Aorta (tissue), 5 donors: ENCODE data around the gene MAB21L4. TPM values are rescaled to one million over a fixed set of nuclear protein-coding genes. Genes with fewer than 3 reads are reported as not detected.

Source experiments
- ATAC-seq: fragments of 200-7000 bp; cut with Tn5 transposase; one replicate; pipeline ENCODE4 v1.9.1; 2022; ENCODE audit warnings: moderate library complexity; ENCODE audit not compliant: low FRiP score
- DNase-seq, 2 donors: peaks; one replicate each; pipeline ENCODE4 v3.0.0-alpha.2; 2020
- H3K27ac ChIP-seq, 2 donors: one replicate each; pipeline ENCODE4 v1.5.1; 2013; ENCODE audit warnings: low read length in 2 of 2, mild to moderate bottlenecking in 2 of 2, moderate library complexity in 2 of 2, control low read depth in 1 of 2, inconsistent platforms in 1 of 2, low read depth in 1 of 2
- H3K27me3 ChIP-seq, 2 donors: one replicate each; pipeline ENCODE4 v1.6.1; 2013; ENCODE audit warnings: control low read depth in 1 of 2, low read length in 1 of 2, mild to moderate bottlenecking in 1 of 2, moderate library complexity in 1 of 2; ENCODE audit not compliant: insufficient read depth in 2 of 2, control insufficient read depth in 1 of 2
- H3K36me3 ChIP-seq, 2 donors: one replicate each; pipeline ENCODE4 v1.6.1; 2013; ENCODE audit warnings: control low read depth in 1 of 2, low read length in 1 of 2, mild to moderate bottlenecking in 1 of 2; ENCODE audit not compliant: insufficient read depth in 2 of 2, control insufficient read depth in 1 of 2
- H3K4me1 ChIP-seq, 2 donors: one replicate each; pipeline ENCODE4 v1.6.1; 2013; ENCODE audit warnings: low read length in 2 of 2, control low read depth in 1 of 2, mild to moderate bottlenecking in 1 of 2, moderate library complexity in 1 of 2; ENCODE audit not compliant: insufficient read depth in 2 of 2, control insufficient read depth in 1 of 2
- H3K4me3 ChIP-seq, 2 donors: one replicate each; pipeline ENCODE4 v1.5.1; 2013; ENCODE audit warnings: low read length in 2 of 2, control low read depth in 1 of 2, mild to moderate bottlenecking in 1 of 2
- H3K9me3 ChIP-seq: one replicate; pipeline ENCODE4 v1.6.1; 2013; ENCODE audit warnings: mild to moderate bottlenecking, low read length; ENCODE audit not compliant: control insufficient read depth
- WGBS, 2 donors: extraction: QIAGEN DNeasy Blood & Tissue Kit; methylation state at CpG; one replicate each; pipeline ENCODE4 v1.1.7; 2013; 5-methylcytosine and 5-hydroxymethylcytosine counted together
- intact Hi-C, 2 donors: fragments of 100-400 bp; cut with DNase I; formaldehyde crosslinking; loops; one replicate each; pipeline versions ENCODE4 v1.14.2 to v1.15.0; 2022
- polyA plus RNA-seq, 2 donors: library from polyadenylated mRNA; stranded (reverse); fragments of 200-250 nt; gene quantifications; one replicate each; pipeline ENCODE4 v1.2.3, GENCODE V29; 2013
- total RNA-seq, 2 donors: library from RNA; stranded (reverse); fragmentation: NEBNext Ultra II Directional; extraction: Animal tissue kit (Norgen Biotek cat#: 25700); gene quantifications; one replicate each; pipeline ENCODE4 v1.2.1, GENCODE V29; 2021
- donor health status: healthy with polysubstance abuse.
- donor health status: Bipolar disorder and iron deficiency.
- donor health status: DM: no; HTN: no; CAD: no.
- donor health status: DM: no; HTN: no; CAD: no.
- donor health status: DM: yes; HTN: yes; CAD: no.

The MAB21L4 gene
- total and polyA plus RNA-seq, 4 donors = 5.5 TPM; not detected in 3

- no peak overlapping the region for H3K4me3 ChIP-seq
- DNase-seq (peak; percentile 41 to 70), ATAC-seq (no peak)
- H3K27ac ChIP-seq = no peak overlapping the region
- H3K36me3 ChIP-seq = no peaks in the 10 kb centered on the region
- intact Hi-C loops = loop anchor here in 1 of 2 donors (5.0 to 10.0 kb wide), 2 partner anchors 72 to 135 kb away; no protein-coding TSS in a partner anchor
- no peaks in the 10 kb centered on the region for H3K27me3 ChIP-seq
- no peaks in the 10 kb centered on the region for H3K9me3 ChIP-seq
- no peaks in the 10 kb centered on the region for H3K4me1 ChIP-seq
- 86 to 93% methylated on average over 31 of the region's 31 CpGs for WGBS, 2 donors
These were observed 24.1 kb upstream of the MAB21L4 start for GRCh38 chr2:240919786-240920782.

GRCh38 chr2:240919161-240919781 lies 23.3 kb upstream of the MAB21L4 start:
- peak in 1 of 2 donors; percentile 42 for DNase-seq
- no peaks in the 10 kb centered on the region for H3K36me3 ChIP-seq
- intact Hi-C loops = loop anchor here in 1 of 2 donors (5.0 to 10.0 kb wide), 2 partner anchors 73 to 136 kb away; no protein-coding TSS in a partner anchor
- WGBS, 2 donors = 90 to 94% methylated on average over 16 to 19 of the region's 19 CpGs
- no peaks in the 10 kb centered on the region for H3K4me1 ChIP-seq
- H3K4me3 ChIP-seq = no peak overlapping the region
- H3K27me3 ChIP-seq = no peaks in the 10 kb centered on the region
- H3K9me3 ChIP-seq = no peaks in the 10 kb centered on the region
- ATAC-seq = no peak
- no peak overlapping the region for H3K27ac ChIP-seq

- intact Hi-C loops = loop anchor here in 1 of 2 donors (5.0 to 10.0 kb wide), 2 partner anchors 74 to 136 kb away; no protein-coding TSS in a partner anchor
- H3K4me1 ChIP-seq = no peaks in the 10 kb centered on the region
- no peaks in the 10 kb centered on the region for H3K36me3 ChIP-seq
- H3K27ac ChIP-seq = no peak overlapping the region
- WGBS, 2 donors = 93 to 94% methylated on average over 36 of the region's 36 CpGs
- DNase-seq (peak; percentile 50 to 75), ATAC-seq (no peak)
- no peak overlapping the region for H3K4me3 ChIP-seq
- H3K9me3 ChIP-seq = no peaks in the 10 kb centered on the region
- no peaks in the 10 kb centered on the region for H3K27me3 ChIP-seq
These were observed 22.5 kb upstream of the MAB21L4 start for GRCh38 chr2:240918258-240919091.

GRCh38 chr2:240917684-240918257 lies 21.8 kb upstream of the MAB21L4 start:
- Histone ChIP-seq H3K4me1 (no peaks in the 10 kb centered on the region), H3K4me3 (no peak overlapping the region), H3K9me3 (no peaks in the 10 kb centered on the region), H3K27ac (no peak overlapping the region), H3K27me3 (no peaks in the 10 kb centered on the region), H3K36me3 (no peaks in the 10 kb centered on the region)
- ATAC-seq (no peak), DNase-seq (peak; percentile 34 to 70)
- WGBS, 2 donors = 88 to 89% methylated on average over 10 of the region's 10 CpGs
- intact Hi-C loops = loop anchor here in 1 of 2 donors (5.0 to 10.0 kb wide), 2 partner anchors 75 to 137 kb away; no protein-coding TSS in a partner anchor

- no peaks in the 10 kb centered on the region for H3K36me3 ChIP-seq
- no peak overlapping the region for H3K27ac ChIP-seq
- peak; percentile 49 to 75 for DNase-seq
- no peak for ATAC-seq
- H3K4me1 ChIP-seq = no peaks in the 10 kb centered on the region
- H3K27me3 ChIP-seq = no peaks in the 10 kb centered on the region
- no peaks in the 10 kb centered on the region for H3K9me3 ChIP-seq
- no peak overlapping the region for H3K4me3 ChIP-seq
- 90% methylated on average over 19 to 20 of the region's 20 CpGs for WGBS, 2 donors
- intact Hi-C loops = loop anchor here in 1 of 2 donors (5.0 to 10.0 kb wide), 2 partner anchors 75 to 138 kb away; no protein-coding TSS in a partner anchor
These were observed 21.2 kb upstream of the MAB21L4 start for GRCh38 chr2:240917009-240917683.

GRCh38 chr2:240916571-240917008 lies 20.6 kb upstream of the MAB21L4 start:
- no peak overlapping the region for H3K4me3 ChIP-seq
- H3K36me3 ChIP-seq = no peaks in the 10 kb centered on the region
- 5 to 7% methylated on average over 22 to 24 of the region's 24 CpGs for WGBS, 2 donors
- no peak overlapping the region for H3K27ac ChIP-seq
- H3K9me3 ChIP-seq = no peaks in the 10 kb centered on the region
- no peaks in the 10 kb centered on the region for H3K4me1 ChIP-seq
- no peaks in the 10 kb centered on the region for H3K27me3 ChIP-seq
- peak; percentile 86 to 91 for DNase-seq
- intact Hi-C loops = loop anchor here in 1 of 2 donors (5.0 to 10.0 kb wide), 2 partner anchors 76 to 138 kb away; no protein-coding TSS in a partner anchor
- peak; percentile 53 for ATAC-seq

GRCh38 chr2:240915526-240916341 lies 19.8 kb upstream of the MAB21L4 start:
- H3K4me3 ChIP-seq = no peak overlapping the region
- peak; percentile 40 to 72 for DNase-seq
- intact Hi-C loops = loop anchor here in 1 of 2 donors (5.0 to 10.0 kb wide), 2 partner anchors 77 to 139 kb away; no protein-coding TSS in a partner anchor

More at GRCh38 chr2:240915526-240916341, 19.8 kb upstream of the MAB21L4 start:
- Histone ChIP-seq H3K4me1 (no peaks in the 10 kb centered on the region), H3K27ac (no peak overlapping the region), H3K27me3 (no peaks in the 10 kb centered on the region), H3K9me3 (no peaks in the 10 kb centered on the region), H3K36me3 (no peaks in the 10 kb centered on the region)
- ATAC-seq = no peak
- 30 to 34% methylated on average over 30 to 34 of the region's 34 CpGs for WGBS, 2 donors
